Measurements from ENCODE around the gene GOLGA7B. TPM values are rescaled to one million over a fixed set of nuclear protein-coding genes. Genes with fewer than 3 reads are reported as not detected.

The GOLGA7B gene
- polyA plus RNA-seq, 1 experiment, result not detected

DNA sequence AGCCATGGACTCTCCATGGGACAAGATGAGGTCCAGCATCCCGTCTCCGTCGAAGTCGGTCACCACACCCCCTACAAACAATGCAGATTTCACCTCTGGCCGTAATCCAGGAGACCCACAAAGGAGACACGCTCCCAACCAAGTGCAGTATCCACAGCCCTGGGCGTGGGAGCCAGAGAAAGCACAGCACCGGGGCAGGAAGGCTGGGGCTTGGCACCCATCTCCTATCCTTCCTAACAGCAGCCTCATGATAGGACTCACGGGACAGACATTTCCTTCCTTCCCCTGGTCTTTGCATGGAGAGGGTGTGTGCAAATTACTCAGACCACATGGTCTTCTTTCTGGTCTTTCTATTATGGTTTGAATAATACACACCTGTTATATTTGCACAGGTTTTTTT is 46.3 kb downstream of the GOLGA7B start:
- H3K9me3 ChIP-seq (ENCODE audit: control insufficient read depth, insufficient read depth, low read length), result no peaks in the 10 kb centered on the region; the same call in 1 of the 2 replicates
- DNase-seq (ENCODE audit: low read depth, low spot score), result no peak
- TF ChIP-seq, protein P1, sequence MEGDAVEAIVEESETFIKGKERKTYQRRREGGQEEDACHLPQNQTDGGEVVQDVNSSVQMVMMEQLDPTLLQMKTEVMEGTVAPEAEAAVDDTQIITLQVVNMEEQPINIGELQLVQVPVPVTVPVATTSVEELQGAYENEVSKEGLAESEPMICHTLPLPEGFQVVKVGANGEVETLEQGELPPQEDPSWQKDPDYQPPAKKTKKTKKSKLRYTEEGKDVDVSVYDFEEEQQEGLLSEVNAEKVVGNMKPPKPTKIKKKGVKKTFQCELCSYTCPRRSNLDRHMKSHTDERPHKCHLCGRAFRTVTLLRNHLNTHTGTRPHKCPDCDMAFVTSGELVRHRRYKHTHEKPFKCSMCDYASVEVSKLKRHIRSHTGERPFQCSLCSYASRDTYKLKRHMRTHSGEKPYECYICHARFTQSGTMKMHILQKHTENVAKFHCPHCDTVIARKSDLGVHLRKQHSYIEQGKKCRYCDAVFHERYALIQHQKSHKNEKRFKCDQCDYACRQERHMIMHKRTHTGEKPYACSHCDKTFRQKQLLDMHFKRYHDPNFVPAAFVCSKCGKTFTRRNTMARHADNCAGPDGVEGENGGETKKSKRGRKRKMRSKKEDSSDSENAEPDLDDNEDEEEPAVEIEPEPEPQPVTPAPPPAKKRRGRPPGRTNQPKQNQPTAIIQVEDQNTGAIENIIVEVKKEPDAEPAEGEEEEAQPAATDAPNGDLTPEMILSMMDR (IDR thresholded peaks at IDR 0.05; ENCODE audit: low read depth, low read length), result no peak
- no peak overlapping the region for H3K27ac ChIP-seq (ENCODE audit: low read depth, low read length)
- ChIA-PET CTCF (no interaction called here), POLR2A (no interaction called here)
- no peak overlapping the region for H3K4me3 ChIP-seq (ENCODE audit: low read depth, low read length)
- peaks cover 8% of the 10 kb centered on the region for H3K27me3 ChIP-seq (ENCODE audit: control insufficient read depth, insufficient read depth, low read length)

DNA sequence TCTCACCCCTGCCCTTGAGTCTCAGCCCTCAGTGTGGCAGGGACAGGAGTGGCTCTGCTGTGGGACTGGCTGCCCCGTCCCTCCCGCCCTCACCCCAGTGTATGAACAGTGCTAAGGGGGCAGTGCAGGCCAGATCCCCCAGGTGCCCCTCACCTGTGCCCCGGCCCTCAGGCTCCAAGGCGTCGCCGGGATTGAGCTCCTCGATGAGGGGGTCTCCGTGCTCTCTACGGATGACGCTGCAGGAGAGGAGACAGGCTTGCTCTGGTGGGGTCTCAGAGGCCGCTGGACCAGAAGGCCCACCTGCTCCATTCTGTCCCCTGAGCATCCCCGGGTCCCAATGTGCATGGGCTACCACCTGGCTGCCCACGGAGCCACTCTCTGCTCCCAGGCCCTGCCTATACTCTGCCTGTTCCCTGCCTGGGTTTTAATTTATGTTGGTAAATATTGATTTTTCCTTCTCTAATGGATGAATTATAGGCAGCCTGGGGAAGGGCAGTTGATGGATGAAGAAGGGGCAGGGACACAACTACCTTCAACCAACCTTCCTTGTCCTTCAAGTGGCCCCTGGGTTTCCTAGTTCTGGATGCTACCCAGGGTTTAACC is 47.2 kb downstream of the GOLGA7B start:
- ChIA-PET POLR2A (no interaction called here), CTCF (no interaction called here)
- Histone ChIP-seq H3K27ac (ENCODE audit: low read depth, low read length) (no peak overlapping the region), H3K9me3 (ENCODE audit: control insufficient read depth, insufficient read depth, low read length) (no peaks in the 10 kb centered on the region), H3K4me3 (ENCODE audit: low read depth, low read length) (no peak overlapping the region), H3K27me3 (ENCODE audit: control insufficient read depth, insufficient read depth, low read length) (peaks cover 8% of the 10 kb centered on the region)
- TF ChIP-seq, protein P1 (IDR thresholded peaks at IDR 0.05; ENCODE audit: low read depth, low read length), result no peak
- no peak for DNase-seq (ENCODE audit: low read depth, low spot score)

DNA sequence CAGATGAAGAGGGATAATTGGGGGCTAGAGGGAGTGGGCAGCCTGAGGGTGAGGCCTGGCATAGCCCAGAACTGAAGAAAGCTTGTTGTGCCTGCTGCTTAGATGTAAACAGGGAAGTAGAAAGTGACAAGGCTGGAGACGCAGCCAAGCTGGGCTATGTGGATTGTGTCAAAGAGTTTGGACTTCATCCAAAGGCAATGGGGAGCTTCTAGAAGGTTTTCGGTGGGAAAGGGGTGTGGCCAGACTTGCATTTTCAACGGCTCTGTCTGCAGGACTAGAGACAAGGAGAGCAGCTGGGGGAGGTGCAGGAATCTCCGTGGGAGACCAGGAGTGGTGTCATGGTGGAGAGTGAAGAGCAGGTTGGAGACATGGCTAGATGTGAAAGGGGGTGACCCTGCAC is 48.8 kb downstream of the GOLGA7B start:
- POLR2A ChIA-PET, result no interaction called here
- Histone ChIP-seq H3K27me3 (ENCODE audit: control insufficient read depth, insufficient read depth, low read length) (peaks cover 8% of the 10 kb centered on the region), H3K4me3 (ENCODE audit: low read depth, low read length) (no peak overlapping the region), H3K9me3 (ENCODE audit: control insufficient read depth, insufficient read depth, low read length) (no peaks in the 10 kb centered on the region), H3K27ac (ENCODE audit: low read depth, low read length) (no peak overlapping the region)
- TF ChIP-seq, protein P1 (IDR thresholded peaks at IDR 0.05; ENCODE audit: low read depth, low read length), result no peak
- no peak for DNase-seq (ENCODE audit: low read depth, low spot score)
- CTCF ChIA-PET, result no interaction called here

DNA sequence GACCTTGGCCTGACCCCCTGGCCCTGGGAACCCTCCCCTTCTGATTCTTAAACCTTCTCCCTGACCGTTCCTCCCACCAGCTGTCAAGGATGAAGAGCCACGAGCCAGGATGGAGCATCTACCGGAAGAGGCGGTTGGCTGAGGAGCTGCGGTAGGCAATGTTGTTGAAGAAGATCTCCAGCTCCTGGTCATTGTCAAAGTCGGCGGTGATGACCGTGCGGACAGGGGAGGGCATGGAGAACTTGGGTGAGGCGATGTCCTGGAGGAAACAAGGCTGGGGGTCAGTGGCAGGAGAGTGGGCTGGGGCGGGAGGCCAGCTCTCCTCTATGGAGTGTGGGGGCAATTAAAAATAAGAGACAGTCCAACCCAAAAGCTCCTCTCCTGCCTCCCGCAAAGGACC is 51.7 kb downstream of the GOLGA7B start:
- H3K27me3 ChIP-seq (ENCODE audit: control insufficient read depth, insufficient read depth, low read length), result peaks cover 10% of the 10 kb centered on the region
- no peak overlapping the region for H3K27ac ChIP-seq (ENCODE audit: low read depth, low read length)
- CTCF ChIA-PET, result no interaction called here
- no peak for DNase-seq (ENCODE audit: low read depth, low spot score)
- POLR2A ChIA-PET, result no interaction called here
- TF ChIP-seq, protein P1 (IDR thresholded peaks at IDR 0.05; ENCODE audit: low read depth, low read length), result no peak
- H3K4me3 ChIP-seq (ENCODE audit: low read depth, low read length), result no peak overlapping the region
- no peaks in the 10 kb centered on the region for H3K9me3 ChIP-seq (ENCODE audit: control insufficient read depth, insufficient read depth, low read length)

DNA sequence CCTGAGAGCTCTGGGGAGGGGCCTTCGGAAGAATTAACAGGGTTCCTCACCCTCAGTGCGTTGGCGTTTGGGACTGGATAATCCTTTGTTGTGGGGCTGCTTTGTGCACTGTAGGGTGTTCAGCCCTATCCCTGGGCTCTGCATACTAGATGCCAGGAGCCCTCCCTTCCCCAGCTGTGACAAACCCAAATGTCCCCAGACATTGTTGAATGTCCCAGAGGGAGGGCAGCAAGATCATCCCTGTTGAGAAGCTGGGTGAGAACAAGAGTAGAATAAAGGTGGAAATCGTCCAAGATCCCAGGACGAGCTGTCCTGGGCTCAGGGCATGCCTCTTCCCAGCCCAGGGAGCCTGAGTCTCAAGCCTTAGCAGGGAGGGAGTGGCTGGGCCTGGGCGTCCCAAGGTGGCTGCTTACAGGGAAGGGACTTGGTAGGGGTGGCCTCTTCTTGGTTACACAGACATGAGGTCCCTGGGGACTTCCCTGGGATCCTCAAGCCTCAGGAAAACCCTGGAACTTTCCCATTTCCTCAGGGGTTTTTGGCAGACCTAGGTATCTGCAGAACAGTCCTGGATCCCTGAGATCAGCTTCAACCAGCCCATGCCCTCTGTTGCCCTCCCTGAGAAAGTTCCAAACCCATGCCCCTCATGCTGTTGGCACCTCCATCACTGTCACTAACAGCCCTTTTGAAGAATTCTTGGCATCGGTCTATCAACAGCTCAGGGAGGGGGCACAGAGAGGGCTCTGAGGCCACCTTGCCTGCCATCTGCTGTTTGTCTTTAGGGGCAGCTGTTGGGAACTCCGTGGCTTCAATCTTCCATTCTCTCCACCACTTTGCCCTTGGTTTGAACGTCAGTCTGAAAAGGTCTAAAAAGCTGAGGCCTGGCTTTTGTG is 53.7 kb downstream of the GOLGA7B start:
- ChIA-PET POLR2A (no interaction called here), CTCF (interaction anchor here (1.0 kb wide), 1 partner anchor 13 kb away, joined by 3 read pairs; no protein-coding TSS in a partner anchor)
- H3K4me3 ChIP-seq (ENCODE audit: low read depth, low read length), result no peak overlapping the region
- no peak for DNase-seq (ENCODE audit: low read depth, low spot score)
- peaks cover 7% of the 10 kb centered on the region for H3K27me3 ChIP-seq (ENCODE audit: control insufficient read depth, insufficient read depth, low read length)
- TF ChIP-seq, protein P1 (IDR thresholded peaks at IDR 0.05; ENCODE audit: low read depth, low read length), result no peak
- H3K27ac ChIP-seq (ENCODE audit: low read depth, low read length), result no peak overlapping the region
- H3K9me3 ChIP-seq (ENCODE audit: control insufficient read depth, insufficient read depth, low read length), result no peaks in the 10 kb centered on the region

Data from AG04450 (cell line).